HG02852 (cell line): ENCODE results near the gene MAN2A1.
"Not testable (repeated sequence)": the region's sequence is repeated elsewhere in the genome, so short reads cannot be mapped to it uniquely, and the experiment has no call there.

Experiments
- ATAC-seq: cut with Tn5 transposase; IDR thresholded peaks from one replicate; pipeline ENCODE4 v1.9.1; 2021; ENCODE audit warnings: mild to moderate bottlenecking, moderate library complexity; ENCODE audit not compliant: unreplicated experiment

MAN2A1 gene

GRCh38 chr5:109750463-109750862, 60.7 kb downstream of the MAN2A1 start:
- no peak for ATAC-seq

GRCh38 chr5:109753279-109753678, 63.6 kb downstream of the MAN2A1 start:
- no peak for ATAC-seq

- ATAC-seq, result no peak
These were observed 64.6 kb downstream of the MAN2A1 start for GRCh38 chr5:109754319-109754718.

- no peak for ATAC-seq
These were observed 66.0 kb downstream of the MAN2A1 start for GRCh38 chr5:109755761-109756160.

- ATAC-seq, result no peak
These were observed 66.9 kb downstream of the MAN2A1 start for GRCh38 chr5:109756543-109757185.

- no peak for ATAC-seq
These were observed 67.8 kb downstream of the MAN2A1 start for GRCh38 chr5:109757490-109757889.

- ATAC-seq, result no peak
These were observed 69.6 kb downstream of the MAN2A1 start for GRCh38 chr5:109759306-109759705.

- not testable (repeated sequence) for ATAC-seq
These were observed 70.4 kb downstream of the MAN2A1 start for GRCh38 chr5:109760130-109760529.

GRCh38 chr5:109762821-109763220, 73.1 kb downstream of the MAN2A1 start:
- ATAC-seq, result no peak

- ATAC-seq, result no peak
These were observed 77.7 kb downstream of the MAN2A1 start for GRCh38 chr5:109767184-109767995.

- ATAC-seq, result no peak
These were observed 78.3 kb downstream of the MAN2A1 start for GRCh38 chr5:109767997-109768396.

- no peak for ATAC-seq
These were observed 80.0 kb downstream of the MAN2A1 start for GRCh38 chr5:109769597-109770291.

GRCh38 chr5:109775130-109775529, 85.4 kb downstream of the MAN2A1 start:
- no peak for ATAC-seq

GRCh38 chr5:109779036-109779735, 89.5 kb downstream of the MAN2A1 start:
- no peak for ATAC-seq

- no peak for ATAC-seq
These were observed 95.0 kb downstream of the MAN2A1 start for GRCh38 chr5:109784687-109785086.

GRCh38 chr5:109786206-109786855, 96.6 kb downstream of the MAN2A1 start:
- ATAC-seq, result peak; percentile 44

GRCh38 chr5:109788596-109788995, 98.9 kb downstream of the MAN2A1 start:
- peak; percentile 90 for ATAC-seq

GRCh38 chr5:109792613-109793012, 102.9 kb downstream of the MAN2A1 start:
- no peak for ATAC-seq

- ATAC-seq, result no peak
These were observed 114.1 kb downstream of the MAN2A1 start for GRCh38 chr5:109803854-109804253.

GRCh38 chr5:109805472-109805871, 115.7 kb downstream of the MAN2A1 start:
- ATAC-seq, result no peak

GRCh38 chr5:109805883-109806282, 116.2 kb downstream of the MAN2A1 start:
- no peak for ATAC-seq
